Endodermal cell (in vitro differentiated cells): Measurements from ENCODE around the gene MALT1. TPM values are rescaled to one million over a fixed set of nuclear protein-coding genes. Genes with fewer than 3 reads are reported as not detected.

Experiments
- DNase-seq: peaks from one replicate; pipeline ENCODE4 v3.0.0-alpha.2; 2017
- H3K27ac ChIP-seq: 2 replicates; pipeline ENCODE4 v1.5.1; 2013; ENCODE audit warnings: mild to moderate bottlenecking, low read depth, low read length, moderate library complexity
- H3K27me3 ChIP-seq: 2 replicates; pipeline ENCODE4 v1.6.1; 2013; ENCODE audit warnings: mild to moderate bottlenecking, low read length, moderate library complexity; ENCODE audit not compliant: insufficient read depth, control insufficient read depth, poor library complexity, severe bottlenecking
- H3K36me3 ChIP-seq: 2 replicates; pipeline ENCODE4 v1.7.0; 2013; ENCODE audit warnings: mild to moderate bottlenecking, low read length, moderate library complexity; ENCODE audit not compliant: control insufficient read depth, insufficient read depth
- H3K4me1 ChIP-seq: one replicate; pipeline ENCODE4 v1.7.0; 2013; ENCODE audit warnings: low read length; ENCODE audit not compliant: control insufficient read depth, insufficient read depth
- H3K4me3 ChIP-seq: 2 replicates; pipeline ENCODE4 v1.5.1; 2013; ENCODE audit warnings: mild to moderate bottlenecking, low read length, moderate library complexity
- H3K9ac ChIP-seq: 2 replicates; pipeline ENCODE4 v1.6.1; 2013; ENCODE audit warnings: mild to moderate bottlenecking, low read length, moderate library complexity; ENCODE audit not compliant: poor library complexity, severe bottlenecking; ENCODE audit errors: extremely low read depth
- H3K9me3 ChIP-seq: 2 replicates; pipeline ENCODE4 v1.6.1; 2013; ENCODE audit warnings: mild to moderate bottlenecking, low read length, moderate library complexity; ENCODE audit not compliant: control insufficient read depth
- H3K27ac Mint-ChIP-seq: 2 replicates; pipeline ENCODE4 v1.8.0; 2020; ENCODE audit warnings: mixed read lengths
- H3K27me3 Mint-ChIP-seq: 2 replicates; pipeline ENCODE4 v1.8.0; 2021; ENCODE audit warnings: mild to moderate bottlenecking, mixed read lengths; ENCODE audit not compliant: insufficient read depth
- H3K36me3 Mint-ChIP-seq: 2 replicates; pipeline ENCODE4 v1.8.0; 2020; ENCODE audit warnings: low read depth, mixed read lengths
- H3K4me1 Mint-ChIP-seq: 2 replicates; pipeline ENCODE4 v1.8.0; 2020; ENCODE audit warnings: mixed read lengths
- H3K4me3 Mint-ChIP-seq: 2 replicates; pipeline ENCODE4 v1.8.0; 2020; ENCODE audit warnings: mild to moderate bottlenecking, moderate library complexity, mixed read lengths
- H3K9me3 Mint-ChIP-seq: 2 replicates; pipeline ENCODE4 v1.8.0; 2020; ENCODE audit warnings: mild to moderate bottlenecking, mixed read lengths
- WGBS, 2 experiments: methylation state at CpG; one replicate each; pipeline versions ENCODE4 v1.1.5 to v1.1.7; 2013; ENCODE audit warnings: missing lambda C conversion rate in 2 of 2, mixed read lengths in 1 of 2; ENCODE audit not compliant: insufficient coverage in 1 of 2, insufficient read length in 1 of 2; 5-methylcytosine and 5-hydroxymethylcytosine counted together
- total RNA-seq, 2 donors: library from RNA; stranded (reverse); fragmentation: NEBNext Ultra II Directional in 1 of 2; extraction: Animal tissue kit (Norgen Biotek cat#: 25700) in 1 of 2; gene quantifications; 2 replicates in 1 of 2; 3 replicates in 1 of 2; pipeline ENCODE4 v1.2.1, GENCODE V29; 2021
- TF ChIP-seq, protein P1 (sequence below): fragments of 200-600 bp; sonication (generic); conservative IDR thresholded peaks from 2 replicates; pipeline ENCODE4 v1.5.0; 2021; ENCODE audit warnings: antibody characterized with exemption, mild to moderate bottlenecking

MALT1 gene
- total RNA-seq, 2 donors from 2014 or later: 14.0 to 22.1 TPM

DNA sequence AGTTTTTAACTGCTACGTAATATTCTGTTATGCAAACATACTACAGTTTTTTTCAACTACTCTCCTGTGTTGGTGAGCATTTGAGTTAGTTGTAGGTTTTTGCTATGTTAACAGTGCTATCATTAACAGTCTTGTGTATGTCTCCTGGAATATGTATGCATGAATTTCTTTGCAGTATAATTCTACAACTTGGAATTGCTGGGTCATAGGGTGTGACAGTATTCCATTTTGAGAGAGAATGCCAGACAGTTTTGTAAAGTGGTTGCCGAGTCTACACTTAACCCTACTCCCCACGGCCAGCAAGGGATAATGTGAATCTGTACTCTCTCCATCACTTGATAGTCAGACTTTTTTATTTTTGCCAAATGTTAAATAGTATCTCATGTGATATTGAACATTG, 67.1 kb downstream of the MALT1 start:
- no peak for DNase-seq
- H3K27ac Mint-ChIP-seq: no peak overlapping the region
- Histone ChIP-seq H3K4me3 (no peak overlapping the region), H3K4me1 (no peaks in the 10 kb centered on the region), H3K27me3 (no peaks in the 10 kb centered on the region), H3K36me3 (peaks cover 68% of the 10 kb centered on the region), H3K27ac (no peak overlapping the region), H3K9ac (no peak overlapping the region), H3K9me3 (no peaks in the 10 kb centered on the region)
- peaks cover 25% of the 10 kb centered on the region for H3K36me3 Mint-ChIP-seq
- H3K9me3 Mint-ChIP-seq: no peaks in the 10 kb centered on the region
- no peak overlapping the region for H3K4me3 Mint-ChIP-seq
- no peaks in the 10 kb centered on the region for H3K4me1 Mint-ChIP-seq
- TF ChIP-seq, protein P1, sequence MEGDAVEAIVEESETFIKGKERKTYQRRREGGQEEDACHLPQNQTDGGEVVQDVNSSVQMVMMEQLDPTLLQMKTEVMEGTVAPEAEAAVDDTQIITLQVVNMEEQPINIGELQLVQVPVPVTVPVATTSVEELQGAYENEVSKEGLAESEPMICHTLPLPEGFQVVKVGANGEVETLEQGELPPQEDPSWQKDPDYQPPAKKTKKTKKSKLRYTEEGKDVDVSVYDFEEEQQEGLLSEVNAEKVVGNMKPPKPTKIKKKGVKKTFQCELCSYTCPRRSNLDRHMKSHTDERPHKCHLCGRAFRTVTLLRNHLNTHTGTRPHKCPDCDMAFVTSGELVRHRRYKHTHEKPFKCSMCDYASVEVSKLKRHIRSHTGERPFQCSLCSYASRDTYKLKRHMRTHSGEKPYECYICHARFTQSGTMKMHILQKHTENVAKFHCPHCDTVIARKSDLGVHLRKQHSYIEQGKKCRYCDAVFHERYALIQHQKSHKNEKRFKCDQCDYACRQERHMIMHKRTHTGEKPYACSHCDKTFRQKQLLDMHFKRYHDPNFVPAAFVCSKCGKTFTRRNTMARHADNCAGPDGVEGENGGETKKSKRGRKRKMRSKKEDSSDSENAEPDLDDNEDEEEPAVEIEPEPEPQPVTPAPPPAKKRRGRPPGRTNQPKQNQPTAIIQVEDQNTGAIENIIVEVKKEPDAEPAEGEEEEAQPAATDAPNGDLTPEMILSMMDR: no peak
- 100% methylated on average over 1 to 2 of the region's 3 CpGs for WGBS, 2 experiments
- no peaks in the 10 kb centered on the region for H3K27me3 Mint-ChIP-seq

GRCh38 chr18:58745914-58746313, 74.6 kb downstream of the MALT1 start:
- H3K4me1 Mint-ChIP-seq: no peaks in the 10 kb centered on the region
- no peak overlapping the region for H3K4me3 Mint-ChIP-seq
- Histone ChIP-seq H3K36me3 (peaks cover 85% of the 10 kb centered on the region), H3K4me3 (no peak overlapping the region), H3K9ac (no peak overlapping the region), H3K27me3 (no peaks in the 10 kb centered on the region), H3K27ac (no peak overlapping the region), H3K9me3 (peaks cover 24% of the 10 kb centered on the region), H3K4me1 (no peaks in the 10 kb centered on the region)
- TF ChIP-seq, protein P1: no peak
- no peak for DNase-seq
- peaks cover 52% of the 10 kb centered on the region for H3K36me3 Mint-ChIP-seq
- no peaks in the 10 kb centered on the region for H3K27me3 Mint-ChIP-seq
- H3K9me3 Mint-ChIP-seq: peaks cover 12% of the 10 kb centered on the region
- H3K27ac Mint-ChIP-seq: no peak overlapping the region
- 70 to 92% methylated on average over 2 of the region's 2 CpGs for whole genome bisulfite sequencing, 2 experiments

- H3K9me3 ChIP-seq: peaks cover 24% of the 10 kb centered on the region
- H3K4me3 ChIP-seq: no peak overlapping the region
- H3K36me3 ChIP-seq: peaks cover 63% of the 10 kb centered on the region
- no peak for DNase-seq
- no peak overlapping the region for H3K27ac ChIP-seq
- no peak overlapping the region for H3K9ac ChIP-seq
- Mint-ChIP-seq H3K36me3 (peaks cover 52% of the 10 kb centered on the region), H3K27me3 (no peaks in the 10 kb centered on the region), H3K27ac (no peak overlapping the region), H3K4me1 (no peaks in the 10 kb centered on the region), H3K4me3 (no peak overlapping the region), H3K9me3 (peaks cover 12% of the 10 kb centered on the region)
- TF ChIP-seq, protein P1: no peak
- WGBS, 2 experiments: 100% methylated on average over 1 of the region's 1 CpG
- no peaks in the 10 kb centered on the region for H3K4me1 ChIP-seq
- no peaks in the 10 kb centered on the region for H3K27me3 ChIP-seq
Measured at GRCh38 chr18:58748899-58749595, 77.8 kb downstream of the MALT1 start.
